ENCODE results near the gene ABCC8. TPM values are rescaled to one million over a fixed set of nuclear protein-coding genes. Genes with fewer than 3 reads are reported as not detected.

Gene ABCC8
- total RNA-seq, 1 experiment from 2014 or later: not detected

DNA sequence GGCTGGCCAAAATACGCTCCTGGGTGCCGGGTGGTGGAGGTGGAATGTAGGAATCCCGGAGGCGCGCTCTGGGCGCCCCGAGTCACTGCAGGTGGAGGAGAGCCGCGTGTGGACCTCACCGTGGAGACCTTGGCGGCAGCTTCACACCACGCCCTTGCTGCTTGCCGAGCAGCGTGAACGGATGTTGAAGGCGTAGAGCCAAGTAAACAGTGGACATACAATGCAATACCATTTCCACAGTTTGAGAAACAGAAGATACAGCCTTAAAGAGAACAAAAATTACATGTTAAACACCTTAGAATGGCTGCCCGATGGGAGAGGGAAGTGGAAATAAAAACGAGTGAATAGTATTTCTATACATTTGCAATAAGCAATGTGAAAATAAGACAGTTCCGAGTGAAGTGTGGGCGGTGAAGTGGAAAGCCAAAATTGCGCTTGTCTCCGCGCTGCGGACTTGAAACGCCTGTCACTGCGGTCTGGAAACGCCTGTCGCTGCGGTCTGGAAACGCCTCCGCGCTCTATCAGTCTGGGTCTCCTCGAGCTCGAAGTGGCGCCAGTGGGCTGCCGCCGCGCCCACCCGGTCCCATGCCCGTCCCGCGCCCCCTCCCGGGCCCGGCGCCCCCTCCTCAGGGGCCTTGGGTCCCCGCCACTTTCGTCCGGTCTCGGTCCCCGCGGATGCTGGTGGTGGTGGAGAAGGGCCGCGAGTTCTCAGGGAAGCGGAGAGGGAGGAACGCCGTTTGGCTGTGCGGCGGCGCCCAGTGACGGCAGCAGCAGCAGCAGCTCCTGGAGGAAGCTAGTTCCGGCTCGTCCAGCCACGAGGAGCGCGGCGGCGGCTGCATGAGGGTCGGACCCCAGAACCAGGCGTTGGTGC, 123.5 kb downstream of the ABCC8 start:
- peak; percentile 85 for DNase-seq (ENCODE audit: low spot score)
- BruUV-seq (replicated peaks): no TSS peak
- POLR2A ChIA-PET (ENCODE audit: low non-redundant PET): no interaction called here
- intact Hi-C loops (cut with micrococcal nuclease; ENCODE audit: unreplicated experiment): loop anchor here (5.0 kb wide), 1 partner anchor 276 kb away; the partner anchor contains the start of gene RPS13
- CTCF ChIA-PET: interaction anchor here (0.6 to 1.0 kb wide), 3 partner anchors 17 to 151 kb away, joined by 3 to 13 read pairs (median 3); no protein-coding TSS in a partner anchor
- peak overlapping the region; percentile 56 for H3K4me3 ChIP-seq (ENCODE audit: low read depth, low read length, poor library complexity, severe bottlenecking)
- peak overlapping the region; percentile 70 for H3K27ac ChIP-seq (ENCODE audit: low read depth, low read length, poor library complexity, severe bottlenecking)
- no peaks in the 10 kb centered on the region for H3K27me3 ChIP-seq (replicated peaks; ENCODE audit: insufficient read depth, low read depth, low read length, poor library complexity)
- H3K9me3 ChIP-seq (ENCODE audit: low read depth, low read length, poor library complexity, severe bottlenecking): no peaks in the 10 kb centered on the region
- no peaks in the 10 kb centered on the region for H3K36me3 ChIP-seq (ENCODE audit: insufficient read depth, low read length, poor library complexity, severe bottlenecking)
- no peak for TF ChIP-seq EZH2 (IDR thresholded peaks at IDR 0.05; ENCODE audit: borderline replicate concordance, low read depth, low read length, poor library complexity, severe bottlenecking)
- no peak for TF ChIP-seq CTCF (conservative IDR thresholded peaks at IDR 0.05; ENCODE audit: low read depth, low read length)
- peaks cover 4% of the 10 kb centered on the region for H3K4me1 ChIP-seq (ENCODE audit: insufficient read depth, low read length, poor library complexity, severe bottlenecking)

DNA sequence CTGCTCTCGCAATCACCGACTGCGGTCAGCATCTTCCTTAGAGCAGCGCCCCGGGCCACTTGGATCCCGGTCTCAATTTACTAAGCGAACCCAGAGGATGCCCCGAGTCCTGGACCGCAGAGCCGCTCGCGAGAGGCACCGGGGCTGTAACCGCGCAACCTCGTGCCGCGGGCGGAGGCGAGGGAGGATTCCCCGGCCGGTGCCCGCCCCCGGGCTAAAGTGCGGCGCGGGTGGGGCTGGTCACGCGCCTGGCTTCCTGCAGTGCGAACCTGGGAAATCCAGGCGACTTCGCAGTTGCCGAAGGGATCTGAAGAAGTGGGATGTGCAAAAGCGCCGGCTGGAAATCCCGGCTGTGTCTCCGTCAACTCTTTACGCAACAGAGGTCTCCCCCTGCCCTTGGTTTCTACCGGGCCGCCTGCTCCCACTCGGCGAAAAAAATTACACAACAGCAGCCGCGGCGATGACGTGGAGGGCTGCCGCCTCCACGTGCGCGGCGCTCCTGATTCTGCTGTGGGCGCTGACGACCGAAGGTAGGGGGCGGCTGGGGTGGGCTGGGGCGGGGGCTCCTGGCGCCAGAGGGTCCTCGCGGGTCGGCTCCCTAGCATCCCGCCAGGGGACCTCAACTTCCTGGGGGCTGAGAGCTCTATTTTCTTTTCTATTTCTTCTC, 125.0 kb downstream of the ABCC8 start, which contains the start of gene NCR3LG1:
Gene NCR3LG1 (plus strand): TSS at position 291 of the 667 bp plus-strand sequence. CDS start 170 bp downstream, at position 461.
- intact Hi-C loops (cut with micrococcal nuclease; ENCODE audit: unreplicated experiment): loop anchor here (5.0 kb wide), 1 partner anchor 274 kb away; the partner anchor contains the start of gene RPS13
- ChIA-PET CTCF (interaction anchor here (0.6 kb wide), 1 partner anchor 41 kb away, joined by 7 read pairs; no protein-coding TSS in a partner anchor), POLR2A (ENCODE audit: low non-redundant PET) (no interaction called here)
- no peak; the same call in 1 of the 2 replicates for TF ChIP-seq CTCF (conservative IDR thresholded peaks at IDR 0.05; ENCODE audit: low read depth, low read length)
- TF ChIP-seq EZH2 (IDR thresholded peaks at IDR 0.05; ENCODE audit: borderline replicate concordance, low read depth, low read length, poor library complexity, severe bottlenecking): no peak
- BruUV-seq (replicated peaks): no TSS peak
- peaks cover 4% of the 10 kb centered on the region for H3K4me1 ChIP-seq (ENCODE audit: insufficient read depth, low read length, poor library complexity, severe bottlenecking)
- H3K27ac ChIP-seq (ENCODE audit: low read depth, low read length, poor library complexity, severe bottlenecking): no peak within 1 kb of the TSS
- no peaks in the 10 kb centered on the region for H3K27me3 ChIP-seq (replicated peaks; ENCODE audit: insufficient read depth, low read depth, low read length, poor library complexity)
- H3K36me3 ChIP-seq (ENCODE audit: insufficient read depth, low read length, poor library complexity, severe bottlenecking): no peaks in the 10 kb centered on the region
- H3K4me3 ChIP-seq (ENCODE audit: low read depth, low read length, poor library complexity, severe bottlenecking): peak within 1 kb of the TSS; percentile 56
- peak; percentile 63 for DNase-seq (ENCODE audit: low spot score)
- H3K9me3 ChIP-seq (ENCODE audit: low read depth, low read length, poor library complexity, severe bottlenecking): no peaks in the 10 kb centered on the region

GRCh38 chr11:17351172-17351509, 125.5 kb downstream of the ABCC8 start:
- CTCF ChIA-PET: no interaction called here
- TF ChIP-seq EZH2 (IDR thresholded peaks at IDR 0.05; ENCODE audit: borderline replicate concordance, low read depth, low read length, poor library complexity, severe bottlenecking): no peak
- peak; percentile 39; the same call in 1 of the 2 replicates for TF ChIP-seq CTCF (conservative IDR thresholded peaks at IDR 0.05; ENCODE audit: low read depth, low read length)
- Histone ChIP-seq H3K36me3 (ENCODE audit: insufficient read depth, low read length, poor library complexity, severe bottlenecking) (no peaks in the 10 kb centered on the region), H3K4me1 (ENCODE audit: insufficient read depth, low read length, poor library complexity, severe bottlenecking) (peaks cover 4% of the 10 kb centered on the region), H3K27me3 (replicated peaks; ENCODE audit: insufficient read depth, low read depth, low read length, poor library complexity) (no peaks in the 10 kb centered on the region), H3K9me3 (ENCODE audit: low read depth, low read length, poor library complexity, severe bottlenecking) (no peaks in the 10 kb centered on the region), H3K27ac (ENCODE audit: low read depth, low read length, poor library complexity, severe bottlenecking) (no peak overlapping the region), H3K4me3 (ENCODE audit: low read depth, low read length, poor library complexity, severe bottlenecking) (peak overlapping the region; percentile 56)
- peak; percentile 25 for DNase-seq (ENCODE audit: low spot score)
- BruUV-seq (replicated peaks): no TSS peak
- POLR2A ChIA-PET (ENCODE audit: low non-redundant PET): no interaction called here
- intact Hi-C loops (cut with micrococcal nuclease; ENCODE audit: unreplicated experiment): loop anchor here (5.0 kb wide), 1 partner anchor 274 kb away; the partner anchor contains the start of gene RPS13
